NCI-H1694 (cell line): ENCODE results near the gene PRMT5.
A peak's percentile ranks its signal among the peaks of the same experiment; 100 is the strongest.
"Not testable (repeated sequence)": the region's sequence is repeated elsewhere in the genome, so short reads cannot be mapped to it uniquely, and the experiment has no call there.

Experiments used
- DNase-seq: peaks from one replicate; lab custom pipeline; 2025; lab: John Stamatoyannopoulos, UW

Gene PRMT5

DNA sequence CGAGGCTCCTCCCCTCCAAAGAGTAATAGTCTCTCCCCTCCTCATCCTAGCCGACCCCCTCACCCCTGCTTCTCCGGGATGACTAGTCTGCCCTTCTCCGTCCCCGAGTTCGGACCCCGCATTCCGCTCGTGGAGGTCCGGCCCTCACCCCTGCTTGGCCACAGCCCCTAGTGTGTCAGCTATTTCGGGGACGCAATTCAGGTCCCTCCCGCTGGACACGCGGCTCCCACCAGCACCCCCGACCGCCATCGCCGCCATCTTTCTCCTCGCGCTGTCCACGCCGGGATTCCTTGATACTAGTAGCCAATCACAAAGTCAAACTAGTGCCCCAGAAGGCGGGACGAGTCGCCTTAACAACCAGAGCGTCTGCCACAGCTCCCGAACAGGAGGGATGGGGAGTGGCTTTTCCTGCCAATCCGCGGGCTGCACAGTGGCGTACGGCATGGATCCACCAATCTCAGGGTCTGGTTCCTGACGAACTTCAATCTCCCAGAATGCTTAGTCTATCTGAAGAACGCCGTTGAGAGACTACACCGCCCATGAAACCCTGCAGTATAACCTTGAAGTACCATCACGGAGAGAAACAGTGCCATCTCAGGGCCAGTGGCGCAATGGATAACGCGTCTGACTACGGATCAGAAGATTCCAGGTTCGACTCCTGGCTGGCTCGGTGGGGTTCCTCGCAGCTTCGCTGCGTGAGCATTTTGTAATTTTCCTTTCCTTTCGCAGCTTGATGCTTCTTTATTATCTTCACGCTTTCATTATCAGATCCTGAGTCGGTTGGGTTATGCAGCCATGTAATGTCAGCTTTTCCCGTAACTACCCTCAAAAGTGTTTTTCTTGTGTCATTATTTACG, at the start of gene PRMT5:
Gene PRMT5, minus strand, starts transcription at position 273 of the 857 bp plus-strand sequence. Its CDS starts 15 bp downstream, at position 258.
- DNase-seq = peak; percentile 99

DNA sequence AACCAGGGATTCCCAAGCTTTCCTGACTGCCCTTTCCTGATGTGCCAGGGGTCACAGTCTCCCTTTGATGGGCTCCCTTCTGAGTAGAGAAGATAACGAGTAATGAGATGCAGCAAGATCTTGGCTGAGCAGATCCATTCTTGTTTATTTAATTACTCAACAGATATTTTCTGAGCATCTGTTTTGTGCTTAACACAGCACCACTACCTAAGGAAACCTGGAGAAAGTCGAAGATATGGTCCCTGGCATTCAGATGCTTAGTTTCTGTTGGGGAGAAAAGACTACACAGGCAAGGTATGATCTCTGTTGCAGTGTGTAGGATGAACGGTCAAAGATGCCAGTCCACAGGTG, 49.3 kb upstream of the PRMT5 start:
- DNase-seq = no peak

DNA sequence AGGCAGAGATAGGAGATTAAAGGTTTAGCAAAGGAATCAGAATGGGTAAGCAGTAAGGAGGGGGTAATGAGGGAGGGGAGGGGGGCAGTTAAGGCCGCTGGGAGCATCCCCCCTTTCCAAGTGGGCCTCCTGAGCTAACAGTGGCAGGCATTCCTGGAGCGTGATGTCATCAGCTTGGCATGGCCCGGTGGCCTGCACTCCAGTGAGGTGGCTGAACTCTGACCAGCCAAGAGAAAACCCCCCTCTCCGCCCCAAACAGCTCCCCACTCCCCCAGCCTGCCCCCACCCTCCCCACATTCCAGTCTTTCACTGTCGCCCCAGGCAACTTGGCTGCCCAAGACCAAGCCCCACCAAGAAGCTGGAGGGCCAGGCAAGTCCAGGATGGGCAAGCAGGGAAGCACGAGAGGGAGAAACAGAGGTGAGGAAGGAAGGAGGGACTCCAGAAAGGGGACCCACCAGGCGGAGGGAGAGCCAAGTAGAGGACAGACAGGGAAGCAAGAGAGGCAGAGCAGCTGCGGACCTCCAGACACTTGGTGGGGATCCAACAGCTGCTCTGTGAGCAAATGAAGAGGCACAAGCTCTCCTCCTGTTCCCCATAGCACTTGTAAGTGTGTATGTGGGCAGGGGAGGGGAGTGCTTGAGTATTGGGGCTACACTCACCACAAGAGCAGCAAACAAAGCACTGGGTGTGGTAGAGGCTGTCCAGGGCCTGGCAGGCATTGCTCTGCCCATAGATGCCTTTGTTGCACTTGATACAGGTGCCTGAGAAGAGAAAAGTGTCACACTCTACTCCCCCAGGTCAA, 48.7 kb upstream of the PRMT5 start:
- DNase-seq = peak; percentile 40

DNA sequence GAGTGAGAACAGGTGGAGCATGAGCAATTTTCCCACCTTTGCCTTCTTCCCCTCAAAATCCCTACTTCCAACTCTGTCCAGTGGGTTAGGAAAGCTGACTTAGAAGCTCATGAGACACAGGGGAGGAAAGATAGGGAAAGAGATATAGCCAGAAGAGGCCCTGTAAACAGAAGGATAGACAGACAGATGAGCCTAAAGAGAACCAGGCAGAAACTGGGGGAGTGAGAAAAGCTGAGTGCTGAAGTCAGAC, 48.2 kb upstream of the PRMT5 start:
- DNase-seq = no peak

DNA sequence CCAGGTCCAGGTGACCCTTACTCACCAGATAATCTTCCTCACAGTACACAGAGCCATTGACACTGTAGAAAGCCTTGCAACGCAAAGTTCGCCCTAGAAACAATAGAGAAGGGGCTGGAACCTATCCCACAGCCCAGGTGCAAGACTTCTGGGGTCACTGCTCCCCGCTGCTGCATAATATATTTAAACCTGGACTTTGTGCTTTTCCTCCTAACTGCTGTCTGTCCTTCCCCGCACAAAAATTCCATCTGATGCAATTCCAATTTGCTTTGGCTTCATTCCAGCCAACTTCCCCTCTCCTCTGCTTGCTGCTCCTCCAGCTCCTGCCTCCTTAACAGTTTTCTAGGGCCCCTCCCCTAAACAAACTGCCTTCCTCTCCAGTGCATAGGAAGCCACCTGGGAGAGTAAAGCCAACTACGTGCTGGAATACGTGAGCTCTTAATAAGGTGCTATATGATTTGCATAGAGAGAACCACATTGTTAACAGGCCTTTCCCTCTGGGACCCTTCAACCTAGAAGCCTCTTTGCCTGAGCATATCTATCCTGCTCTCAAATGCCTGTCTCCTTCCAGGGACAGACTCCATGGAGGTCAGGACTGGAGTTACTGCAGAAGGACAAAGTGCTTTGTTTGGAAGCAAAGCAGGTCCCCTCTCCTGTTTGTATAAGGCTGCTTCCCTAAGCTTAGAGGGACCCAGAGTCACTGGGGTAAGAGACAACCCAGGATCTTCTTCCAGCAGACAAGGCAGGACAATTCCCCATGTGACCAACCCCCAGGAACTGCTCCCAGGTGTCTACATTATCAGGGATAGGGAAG, 47.7 kb upstream of the PRMT5 start:
- no peak for DNase-seq

DNA sequence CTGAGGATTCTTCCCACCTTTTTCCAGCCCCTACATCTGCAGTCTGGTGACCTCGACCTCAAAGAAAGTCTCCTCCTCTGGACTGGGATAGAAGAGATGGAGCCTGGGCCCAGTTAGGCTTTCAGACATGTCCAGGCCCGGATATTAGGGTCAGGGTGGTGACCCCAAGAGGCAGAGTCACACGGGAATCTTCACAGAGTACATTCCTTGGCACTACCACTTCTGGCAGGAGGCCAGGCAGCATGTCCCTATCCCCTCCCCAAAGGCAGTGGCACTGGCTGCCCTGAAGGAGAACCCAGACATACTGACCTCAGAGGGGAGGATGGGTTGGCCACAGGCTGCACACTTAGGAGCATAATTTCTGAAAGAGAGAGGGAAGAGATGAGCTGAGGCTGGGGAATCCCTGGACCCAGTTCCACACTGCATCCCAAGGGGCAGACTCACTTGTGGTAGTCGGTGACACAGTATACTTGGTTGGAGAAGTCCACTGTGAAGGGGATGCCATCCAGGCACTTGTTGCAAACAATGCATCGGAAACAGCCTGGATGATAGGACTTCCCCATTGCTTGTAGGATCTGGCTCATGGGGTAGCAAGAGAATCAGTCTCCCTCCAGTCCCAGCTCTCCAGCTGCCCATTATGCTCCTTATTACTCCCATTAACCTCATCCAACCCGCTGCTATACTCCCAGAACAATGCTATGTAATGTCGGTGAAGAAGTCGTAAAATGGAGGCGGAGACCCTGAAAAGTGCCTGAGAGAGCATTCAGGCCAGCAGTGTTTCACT, 45.5 kb upstream of the PRMT5 start:
- no peak for DNase-seq

DNA sequence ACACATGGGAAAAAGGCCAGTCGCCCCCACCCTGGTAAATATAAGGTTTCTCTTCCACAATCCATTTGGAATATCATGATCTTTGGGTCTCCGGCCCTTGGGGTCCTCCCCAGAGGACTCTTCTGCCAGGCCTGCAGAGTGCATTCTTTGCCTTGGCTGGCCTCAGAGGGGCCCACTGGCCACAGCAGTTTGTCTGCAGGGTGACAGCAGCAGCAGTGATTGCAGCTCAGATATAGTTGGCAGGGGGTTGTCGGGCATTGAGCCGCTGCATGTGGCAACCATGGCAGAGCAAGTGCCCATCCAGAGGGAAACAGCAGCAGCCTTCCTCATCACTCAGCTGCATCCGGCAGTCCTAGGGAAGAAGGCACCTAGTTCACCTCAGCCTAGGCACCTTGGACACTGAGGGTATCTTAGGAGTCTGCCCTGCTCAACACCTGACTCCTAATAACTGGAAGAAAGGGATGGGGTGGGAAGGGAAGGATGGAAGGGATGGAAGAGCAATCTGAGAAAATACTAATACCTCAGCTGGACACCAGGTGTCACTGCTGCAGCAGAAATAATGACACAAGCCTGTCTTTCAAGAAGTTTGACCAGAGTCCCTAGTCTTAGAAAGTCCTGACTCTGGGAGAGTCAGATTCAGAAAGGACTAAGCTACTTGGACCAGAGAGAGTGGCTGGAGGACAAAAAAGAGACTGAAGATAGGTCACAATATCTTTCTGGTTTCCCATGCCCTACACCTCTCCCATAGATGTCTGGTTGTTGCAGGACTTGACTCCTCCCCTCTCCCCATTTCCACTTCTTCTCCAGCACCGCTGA, 44.2 kb upstream of the PRMT5 start:
- DNase-seq = peak; percentile 55

DNA sequence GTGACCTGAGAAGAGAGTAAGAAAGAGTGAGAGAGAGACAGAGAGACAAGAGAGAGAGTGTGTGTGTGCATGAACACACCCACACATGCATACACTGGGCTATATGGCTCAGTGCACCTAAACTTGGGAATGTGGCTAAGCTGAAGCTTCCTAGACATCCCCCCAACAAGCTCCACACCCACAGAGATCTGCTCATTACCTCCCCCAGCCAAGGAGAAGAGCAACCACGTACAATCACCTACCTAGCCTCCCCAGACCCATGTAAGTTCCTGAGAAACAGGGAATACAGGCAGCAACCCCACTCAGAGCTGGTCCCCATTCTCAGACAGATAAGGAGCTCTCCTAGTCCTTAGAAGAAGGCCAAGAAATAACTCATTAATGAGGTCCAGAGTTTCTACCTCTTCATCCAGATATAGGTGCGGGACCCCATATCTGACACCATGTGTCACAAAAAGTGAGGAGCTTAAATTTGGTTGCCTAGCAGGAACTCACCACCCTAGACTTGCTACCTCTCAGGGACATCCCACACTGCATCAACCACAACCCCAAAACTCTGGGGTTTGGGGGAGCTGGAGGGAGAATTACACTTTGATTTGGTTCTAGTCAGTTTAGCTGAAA, 43.2 kb upstream of the PRMT5 start:
- DNase-seq = no peak

DNA sequence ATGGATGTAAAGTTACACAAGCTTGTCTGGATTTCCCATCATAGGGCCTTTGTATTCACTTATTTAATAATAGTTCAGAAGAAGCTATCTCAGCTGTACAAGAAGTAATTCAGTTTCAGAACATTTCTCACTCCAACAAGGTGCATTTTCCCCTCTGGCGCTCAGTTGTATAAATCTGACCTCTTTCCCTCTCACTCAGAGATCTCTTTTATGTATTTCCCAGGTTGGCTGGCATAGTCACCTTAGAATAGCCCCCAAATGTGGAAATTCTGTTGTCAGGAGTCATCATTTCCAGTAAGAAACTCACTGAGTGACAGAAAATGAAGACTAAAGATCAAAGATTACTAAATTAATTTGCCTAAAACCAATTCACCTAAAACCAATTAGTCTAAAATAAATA, 42.0 kb upstream of the PRMT5 start:
- DNase-seq = no peak

DNA sequence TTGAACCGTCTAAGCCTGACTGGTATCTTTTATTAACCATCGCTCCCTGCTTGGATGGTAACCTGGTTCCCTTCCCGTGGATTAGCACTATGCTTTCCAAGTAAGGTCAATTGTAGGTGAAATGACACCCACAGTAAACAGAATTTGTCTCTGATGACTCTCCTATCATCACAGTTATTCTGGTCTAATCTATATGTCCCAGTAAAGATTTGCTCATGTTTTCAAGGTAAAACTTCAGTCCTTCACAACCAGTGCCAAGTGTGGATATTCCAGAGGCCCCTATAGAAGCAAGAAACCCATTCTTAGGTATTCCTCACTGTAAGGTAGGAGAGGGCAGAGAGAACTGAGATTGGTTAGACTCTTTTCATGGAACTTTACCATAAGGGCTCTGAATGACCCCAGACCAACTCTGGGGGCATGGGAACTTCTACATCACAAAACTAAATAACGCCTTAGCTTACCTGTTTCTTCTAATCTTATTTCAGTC, 37.6 kb upstream of the PRMT5 start:
- DNase-seq = no peak

DNA sequence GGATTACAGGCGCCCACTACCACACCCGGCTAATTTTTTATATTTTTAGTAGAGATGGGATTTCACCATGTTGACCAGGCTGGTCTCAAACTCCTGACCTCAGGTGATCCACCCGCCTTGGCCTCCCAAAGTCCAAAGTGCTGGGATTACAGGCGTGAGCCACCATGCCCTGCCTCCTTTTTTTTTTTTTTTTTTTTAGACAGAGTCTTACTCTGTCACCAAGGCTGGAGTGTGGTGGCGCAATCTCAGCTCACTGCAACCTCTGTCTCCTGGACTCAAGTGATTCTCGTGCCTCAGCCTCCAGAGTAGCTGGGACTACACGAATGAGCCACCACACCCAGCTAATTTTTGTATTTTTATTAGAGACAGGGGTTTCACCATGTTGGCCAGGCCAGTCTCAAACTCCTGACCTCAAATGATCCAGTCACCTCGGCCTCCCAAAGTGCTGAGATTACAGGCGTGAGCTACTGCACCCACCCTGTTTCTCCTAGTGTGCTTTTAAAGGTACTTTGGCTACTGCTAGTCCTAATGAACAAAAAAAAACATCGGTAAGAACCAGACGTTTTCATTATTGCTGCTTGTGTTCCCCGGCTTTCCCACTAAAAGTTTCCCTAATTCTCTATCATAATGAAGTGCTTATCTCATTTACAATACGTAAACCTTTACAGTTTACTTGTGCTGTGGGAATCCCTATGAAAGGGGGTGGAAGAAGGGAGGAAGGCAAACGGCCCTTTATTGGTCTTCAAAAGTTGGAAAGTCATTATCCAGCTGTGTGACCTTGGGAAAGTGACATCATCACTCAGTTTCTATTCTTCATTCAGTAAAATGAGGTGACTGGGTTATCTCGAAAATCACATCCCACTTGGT, 37.0 kb upstream of the PRMT5 start:
- DNase-seq = not testable (repeated sequence)

DNA sequence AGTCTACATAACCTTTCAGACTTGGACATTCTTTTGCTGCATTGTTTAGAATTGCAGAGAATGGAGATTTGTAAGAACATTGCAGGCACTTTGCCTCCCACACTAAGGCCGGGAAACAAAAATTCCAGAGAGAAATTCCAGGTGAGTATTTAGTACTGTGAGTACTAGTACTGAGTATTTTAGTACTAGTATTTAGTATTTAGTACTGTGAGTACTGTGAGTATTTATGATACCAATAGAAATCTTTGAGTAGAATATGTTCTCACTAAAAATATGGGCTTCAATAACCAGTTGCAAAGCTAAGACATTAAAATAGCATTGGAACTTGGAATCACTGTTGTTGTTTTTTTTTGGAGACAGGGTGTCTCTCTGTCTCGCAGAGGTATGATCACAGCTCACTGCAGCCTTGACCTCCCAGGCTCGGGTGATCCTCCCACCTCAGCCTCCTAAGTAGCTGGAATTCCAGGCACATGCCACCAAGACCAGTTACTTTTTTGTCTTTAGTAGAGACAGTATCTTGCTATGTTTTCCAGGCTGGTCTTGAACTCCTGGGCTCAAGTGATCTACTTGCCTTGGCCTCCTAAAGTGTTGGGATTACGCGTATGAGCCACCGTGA, 33.0 kb upstream of the PRMT5 start:
- DNase-seq = no peak

DNA sequence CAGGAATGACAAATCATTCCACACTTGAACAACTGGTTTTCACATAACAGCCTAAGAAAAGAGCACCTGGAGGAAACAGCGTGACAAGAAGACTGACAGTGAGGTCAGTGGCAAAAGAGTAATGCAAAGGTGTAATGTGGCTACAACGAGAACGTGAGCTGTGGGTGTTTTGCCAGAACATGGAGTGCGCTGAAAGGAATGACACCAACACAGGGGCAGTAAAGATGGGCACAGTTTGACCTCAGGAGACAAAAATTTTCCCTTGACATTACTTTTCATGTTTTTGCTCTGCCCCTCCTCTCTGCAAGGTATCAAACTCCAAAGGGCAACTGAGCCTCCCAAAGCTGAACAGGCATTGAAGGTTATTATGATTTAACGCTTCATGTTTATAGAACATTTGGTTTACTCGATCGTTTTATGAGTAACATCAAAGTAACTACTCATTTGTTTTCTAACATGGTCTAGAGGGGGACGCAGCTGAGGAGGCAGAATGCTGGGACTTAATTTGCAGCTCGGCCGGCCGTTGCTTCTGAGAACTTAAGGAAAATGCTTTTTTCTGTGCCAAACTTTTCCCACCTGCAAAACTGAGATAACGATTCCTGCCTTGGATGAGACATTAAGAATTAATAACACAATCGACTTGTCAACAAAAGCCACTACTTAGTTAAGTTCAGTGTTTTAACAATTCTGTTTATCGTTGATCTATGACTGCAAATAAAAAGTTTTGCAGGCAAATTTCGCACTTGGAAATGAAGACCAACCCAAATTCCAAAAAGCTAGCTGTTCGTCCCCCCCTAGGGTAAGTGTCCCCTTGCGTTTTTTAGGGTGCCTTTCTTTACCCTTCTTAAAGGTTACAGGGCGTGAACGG, 26.8 kb upstream of the PRMT5 start:
- DNase-seq = no peak

DNA sequence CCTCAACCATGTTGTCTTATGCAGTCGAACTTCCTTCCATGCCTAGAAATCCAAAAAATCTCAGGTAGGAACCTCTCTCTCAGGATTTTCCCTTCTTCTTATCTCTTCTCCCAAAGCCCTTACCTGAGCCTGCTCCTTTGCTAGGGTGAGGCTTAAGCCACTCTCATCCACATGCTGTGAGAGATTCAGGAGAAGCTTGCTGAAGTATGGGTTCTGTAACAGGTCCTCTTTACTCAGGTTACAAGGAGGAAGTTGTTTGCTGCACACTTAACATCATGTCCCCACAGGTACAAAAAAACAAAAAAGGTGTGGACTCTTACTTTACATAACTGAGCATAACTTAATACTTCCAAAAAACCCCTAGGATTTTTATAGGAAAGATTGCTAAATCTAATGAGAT, 23.2 kb upstream of the PRMT5 start:
- no peak for DNase-seq

DNA sequence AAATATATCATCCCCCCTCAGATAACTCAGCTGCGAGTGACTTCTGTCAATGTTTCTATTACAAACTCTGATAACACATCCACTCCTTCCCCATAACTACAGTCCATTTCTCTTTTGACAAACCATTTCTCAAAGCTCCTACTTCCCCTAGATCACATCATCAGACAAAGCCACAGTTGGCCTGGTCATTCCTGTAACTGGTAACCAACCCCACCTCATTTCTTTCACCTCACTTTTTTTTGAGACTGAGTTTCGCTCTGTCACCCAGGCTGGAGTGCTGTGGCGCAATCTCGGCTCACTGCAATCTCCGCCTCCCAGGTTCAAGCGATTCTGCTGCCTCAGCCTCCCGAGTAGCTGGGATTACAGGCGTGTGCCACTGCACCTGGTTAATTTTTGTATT, 22.6 kb upstream of the PRMT5 start:
- DNase-seq = not testable (repeated sequence)

DNA sequence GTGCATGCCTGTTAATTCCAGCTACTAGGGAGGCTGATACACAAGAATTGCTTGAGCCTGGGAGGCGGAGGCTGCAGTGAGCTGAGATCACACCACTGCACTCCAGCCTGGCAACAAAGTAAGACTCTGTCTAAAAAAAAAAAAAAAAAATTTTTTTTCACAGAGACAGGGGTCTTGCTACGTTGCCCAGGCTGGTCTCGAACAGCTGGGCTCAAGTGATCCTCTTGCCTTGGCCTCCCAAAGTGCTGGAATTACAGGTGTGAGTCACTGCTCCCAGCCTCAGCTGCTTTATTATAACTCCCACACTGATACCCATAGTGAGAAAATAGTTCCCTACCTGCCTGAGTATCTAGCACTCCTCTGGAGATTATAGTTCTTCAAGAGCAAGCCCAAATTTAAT, 16.5 kb upstream of the PRMT5 start:
- DNase-seq = no peak

DNA sequence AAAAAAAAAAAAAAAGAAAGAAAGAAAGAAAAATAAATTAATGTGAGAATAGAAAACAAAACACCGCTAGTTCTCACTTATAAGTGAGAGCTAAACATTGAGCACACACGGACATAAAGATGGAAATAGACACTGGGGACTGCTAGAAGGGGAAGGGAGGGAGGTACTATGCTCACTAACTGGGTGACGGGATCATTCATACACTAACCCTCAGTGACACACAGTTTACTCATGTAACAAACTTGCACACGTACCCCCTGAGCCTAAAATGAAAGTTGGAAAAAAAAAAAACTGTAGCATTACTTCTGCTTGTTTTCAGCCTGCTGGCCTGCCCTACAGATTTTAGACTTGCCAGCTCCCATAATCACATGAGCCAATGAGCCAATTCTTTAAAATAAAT, 10.5 kb upstream of the PRMT5 start:
- no peak for DNase-seq

DNA sequence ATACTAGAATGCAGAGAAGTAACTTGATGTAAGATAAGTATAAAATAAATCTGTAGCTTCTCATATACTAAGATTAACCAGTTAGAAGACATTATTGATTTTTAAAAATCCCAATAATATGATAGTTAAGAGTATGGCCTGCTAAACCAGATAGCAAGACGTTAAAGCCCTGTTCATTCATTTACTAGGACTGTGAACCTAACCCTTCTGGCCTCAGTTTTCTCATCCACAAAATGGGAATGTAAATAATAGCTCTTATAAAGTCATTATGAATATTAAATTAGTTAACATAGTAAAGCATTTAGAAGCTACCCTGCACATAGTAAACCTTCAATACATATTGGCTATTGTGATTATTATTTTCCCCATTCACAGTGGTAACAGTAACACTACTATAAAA, 6.0 kb upstream of the PRMT5 start:
- no peak for DNase-seq
